Mucosa of descending colon (tissue), 3 donors: ENCODE data around the gene NTSR1. TPM values are rescaled to one million over a fixed set of nuclear protein-coding genes. Genes with fewer than 3 reads are reported as not detected.

Experiments used
- ATAC-seq: fragments of 200-7000 bp; cut with Tn5 transposase; one replicate; pipeline ENCODE4 v1.9.1; 2020; ENCODE audit warnings: mild to moderate bottlenecking, moderate library complexity
- DNase-seq, 3 donors: peaks; one replicate each; pipeline ENCODE4 v3.0.0-alpha.2; 2020
- H3K36me3 ChIP-seq: fragments of 200-600 bp; one replicate; pipeline ENCODE4 v1.8.0; 2021; ENCODE audit warnings: low read depth, mild to moderate bottlenecking
- H3K4me1 ChIP-seq: fragments of 200-600 bp; one replicate; pipeline ENCODE4 v1.8.0; 2021; ENCODE audit warnings: low read depth, mild to moderate bottlenecking
- H3K4me3 ChIP-seq: fragments of 200-600 bp; one replicate; pipeline ENCODE4 v1.8.0; 2021; ENCODE audit warnings: mild to moderate bottlenecking
- H3K9me3 ChIP-seq: fragments of 200-600 bp; one replicate; pipeline ENCODE4 v1.8.0; 2021; ENCODE audit warnings: mild to moderate bottlenecking
- CTCF ChIP-seq: fragments of 200-600 bp; IDR thresholded peaks from one replicate; pipeline ENCODE4 v1.8.0; 2022; ENCODE audit warnings: antibody characterized with exemption, mild to moderate bottlenecking
- intact Hi-C, 2 donors: fragments of 100-400 bp; cut with DNase I in 1 of 2; cut with micrococcal nuclease in 1 of 2; formaldehyde crosslinking; loops; one replicate each; pipeline versions ENCODE4 v1.11.0 to v1.11.1; 2022; cut with DNase I, micrococcal nuclease
- total RNA-seq, 3 donors: library from RNA; stranded (reverse); fragmentation: NEBNext Ultra II Directional in 2 of 3; extraction: Animal tissue kit (Norgen Biotek cat#: 25700) in 2 of 3; gene quantifications; one replicate each; pipeline versions ENCODE4 v1.2.1 to v1.2.4, GENCODE V29; 2021 to 2023
- donor health status: DM: no; HTN: no; CAD: no; lungs with moderate emphysema.
- donor health status: DM: no; HTN: no; CAD: no.
- donor health status: DM: no; HTN: yes; CAD: no.

The NTSR1 gene
- total RNA-seq, 3 donors from 2014 or later: 0.31 to 22.1 TPM; not detected in 1

- intact Hi-C loops: no loop called here
- H3K4me1 ChIP-seq: no peaks in the 10 kb centered on the region
- H3K4me3 ChIP-seq: no peak overlapping the region
- TF ChIP-seq CTCF: no peak
- ATAC-seq (no peak), DNase-seq (no peak)
- no peaks in the 10 kb centered on the region for H3K36me3 ChIP-seq
- H3K9me3 ChIP-seq: no peaks in the 10 kb centered on the region
Observed at GRCh38 chr20:62733526-62733842, 24.8 kb downstream of the NTSR1 start.

GRCh38 chr20:62733891-62734290 is 25.3 kb downstream of the NTSR1 start:
- no peaks in the 10 kb centered on the region for H3K4me1 ChIP-seq
- no peak for TF ChIP-seq CTCF
- intact Hi-C loops: no loop called here
- no peak for DNase-seq
- no peaks in the 10 kb centered on the region for H3K36me3 ChIP-seq
- ATAC-seq: no peak
- H3K4me3 ChIP-seq: no peak overlapping the region
- no peaks in the 10 kb centered on the region for H3K9me3 ChIP-seq

GRCh38 chr20:62734326-62734725 is 25.7 kb downstream of the NTSR1 start:
- no peak overlapping the region for H3K4me3 ChIP-seq
- H3K4me1 ChIP-seq: no peaks in the 10 kb centered on the region
- no peak for TF ChIP-seq CTCF
- DNase-seq (no peak), ATAC-seq (no peak)
- intact Hi-C loops: no loop called here
- H3K9me3 ChIP-seq: no peaks in the 10 kb centered on the region
- no peaks in the 10 kb centered on the region for H3K36me3 ChIP-seq

GRCh38 chr20:62734881-62735280 is 26.2 kb downstream of the NTSR1 start:
- Histone ChIP-seq H3K4me3 (no peak overlapping the region), H3K9me3 (no peaks in the 10 kb centered on the region), H3K4me1 (peaks cover 4% of the 10 kb centered on the region), H3K36me3 (no peaks in the 10 kb centered on the region)
- ATAC-seq: no peak
- intact Hi-C loops: no loop called here
- peak in 1 of 3 donors; percentile 16 for DNase-seq
- TF ChIP-seq CTCF: no peak

- peaks cover 4% of the 10 kb centered on the region for H3K4me1 ChIP-seq
- DNase-seq: peak in 2 of 3 donors; percentile 19 to 44
- H3K36me3 ChIP-seq: no peaks in the 10 kb centered on the region
- no peaks in the 10 kb centered on the region for H3K9me3 ChIP-seq
- no peak for TF ChIP-seq CTCF
- intact Hi-C loops: no loop called here
- no peak overlapping the region for H3K4me3 ChIP-seq
- no peak for ATAC-seq
Observed at GRCh38 chr20:62735331-62735821, 26.7 kb downstream of the NTSR1 start.

- ATAC-seq: no peak
- TF ChIP-seq CTCF: no peak
- Histone ChIP-seq H3K4me3 (no peak overlapping the region), H3K9me3 (no peaks in the 10 kb centered on the region), H3K36me3 (no peaks in the 10 kb centered on the region), H3K4me1 (peaks cover 8% of the 10 kb centered on the region)
- intact Hi-C loops: no loop called here
- no peak for DNase-seq
Observed at GRCh38 chr20:62736026-62736406, 27.4 kb downstream of the NTSR1 start.
